ENCODE results near the gene ACAN. TPM values are rescaled to one million over a fixed set of nuclear protein-coding genes. Genes with fewer than 3 reads are reported as not detected.

ACAN gene
- total RNA-seq, 2 donors from 2014 or later, result 0.17 to 0.35 TPM

DNA sequence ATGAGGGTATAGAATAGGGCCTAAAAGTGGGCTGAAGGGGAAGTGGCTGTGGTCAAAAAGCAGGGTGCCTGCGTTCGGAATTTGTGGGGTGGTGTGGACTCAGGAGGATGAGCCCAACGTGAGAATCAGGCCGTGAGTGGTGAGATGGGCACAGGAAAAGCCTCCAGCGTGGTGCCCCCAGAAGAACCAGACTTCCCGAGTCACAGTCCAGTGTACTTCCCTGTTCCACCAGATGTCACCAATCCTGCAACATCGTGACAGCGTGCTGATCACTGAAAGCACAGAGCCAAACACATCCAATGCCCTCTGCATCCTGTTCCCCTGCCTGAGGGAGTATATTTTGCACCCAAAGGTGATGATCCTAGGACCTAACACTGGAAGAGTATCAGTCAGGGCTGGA, 20.8 kb upstream of the ACAN start:
- Histone ChIP-seq H3K36me3 (no peaks in the 10 kb centered on the region), H3K4me1 (no peaks in the 10 kb centered on the region), H3K9me3 (no peaks in the 10 kb centered on the region), H3K9ac (ENCODE audit: low read depth in 2 of 2, low read length in 2 of 2) (no peak overlapping the region), H3K27ac (no peak overlapping the region), H3K4me3 (no peak overlapping the region), H3K27me3 (no peaks in the 10 kb centered on the region)
- TF ChIP-seq, protein P1, sequence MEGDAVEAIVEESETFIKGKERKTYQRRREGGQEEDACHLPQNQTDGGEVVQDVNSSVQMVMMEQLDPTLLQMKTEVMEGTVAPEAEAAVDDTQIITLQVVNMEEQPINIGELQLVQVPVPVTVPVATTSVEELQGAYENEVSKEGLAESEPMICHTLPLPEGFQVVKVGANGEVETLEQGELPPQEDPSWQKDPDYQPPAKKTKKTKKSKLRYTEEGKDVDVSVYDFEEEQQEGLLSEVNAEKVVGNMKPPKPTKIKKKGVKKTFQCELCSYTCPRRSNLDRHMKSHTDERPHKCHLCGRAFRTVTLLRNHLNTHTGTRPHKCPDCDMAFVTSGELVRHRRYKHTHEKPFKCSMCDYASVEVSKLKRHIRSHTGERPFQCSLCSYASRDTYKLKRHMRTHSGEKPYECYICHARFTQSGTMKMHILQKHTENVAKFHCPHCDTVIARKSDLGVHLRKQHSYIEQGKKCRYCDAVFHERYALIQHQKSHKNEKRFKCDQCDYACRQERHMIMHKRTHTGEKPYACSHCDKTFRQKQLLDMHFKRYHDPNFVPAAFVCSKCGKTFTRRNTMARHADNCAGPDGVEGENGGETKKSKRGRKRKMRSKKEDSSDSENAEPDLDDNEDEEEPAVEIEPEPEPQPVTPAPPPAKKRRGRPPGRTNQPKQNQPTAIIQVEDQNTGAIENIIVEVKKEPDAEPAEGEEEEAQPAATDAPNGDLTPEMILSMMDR (IDR thresholded peaks at IDR 0.05), result no peak
- intact Hi-C loops (cut with DNase I), result no loop called here
- no peak for DNase-seq

DNA sequence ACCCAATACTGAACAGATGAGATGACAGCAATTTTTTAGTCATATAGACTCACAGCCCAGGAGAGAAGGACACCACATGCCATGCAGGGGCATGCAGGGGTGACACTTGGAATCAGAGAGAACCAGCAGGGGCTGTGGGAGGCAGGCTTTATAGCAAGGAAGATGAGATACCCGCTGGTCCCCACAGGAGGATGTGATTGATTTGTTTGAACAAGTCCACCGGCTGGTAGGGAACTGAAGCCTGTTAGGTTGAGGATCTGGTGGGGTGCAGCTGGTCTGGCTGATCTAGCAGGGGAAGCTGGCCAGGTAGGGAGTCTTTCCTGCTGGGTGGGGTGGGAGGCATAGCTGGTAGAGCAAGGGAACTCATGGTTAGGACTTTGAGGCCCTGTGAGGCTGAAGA, 18.0 kb upstream of the ACAN start:
- intact Hi-C loops (cut with DNase I), result no loop called here
- no peak for DNase-seq
- TF ChIP-seq, protein P1 (IDR thresholded peaks at IDR 0.05), result no peak

DNA sequence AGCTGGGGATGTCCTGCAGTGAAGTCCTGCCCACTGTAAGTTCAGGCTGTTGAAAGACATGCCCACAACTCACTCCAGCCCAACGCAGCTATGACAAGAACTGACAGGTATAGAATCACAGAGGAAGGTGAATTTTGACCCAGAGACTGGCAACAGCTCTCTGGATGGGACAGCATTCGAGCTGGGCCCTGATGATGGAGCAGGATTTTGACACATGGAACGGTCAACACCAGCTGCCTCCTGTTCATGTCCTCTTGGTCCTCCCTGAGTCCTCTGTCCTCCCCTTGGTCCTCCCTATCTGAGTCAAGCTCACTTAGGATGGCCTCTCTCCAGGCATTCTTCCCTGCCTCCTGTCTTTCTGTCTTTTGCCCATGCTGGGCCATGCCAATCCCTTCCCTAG, 15.2 kb upstream of the ACAN start:
- no peaks in the 10 kb centered on the region for H3K36me3 ChIP-seq
- H3K4me1 ChIP-seq, result no peaks in the 10 kb centered on the region
- no peak overlapping the region for H3K4me3 ChIP-seq
- no peaks in the 10 kb centered on the region for H3K27me3 ChIP-seq
- DNase-seq, result no peak
- H3K9ac ChIP-seq (ENCODE audit: low read depth in 2 of 2, low read length in 2 of 2), result no peak overlapping the region
- H3K27ac ChIP-seq, result no peak overlapping the region
- TF ChIP-seq, protein P1 (IDR thresholded peaks at IDR 0.05), result no peak
- intact Hi-C loops (cut with DNase I), result no loop called here
- H3K9me3 ChIP-seq, result no peaks in the 10 kb centered on the region

More for the DNA sequence above, 18.0 kb upstream of the ACAN start:
- Histone ChIP-seq H3K9ac (ENCODE audit: low read depth in 2 of 2, low read length in 2 of 2) (no peak overlapping the region), H3K4me3 (no peak overlapping the region), H3K36me3 (no peaks in the 10 kb centered on the region), H3K4me1 (no peaks in the 10 kb centered on the region), H3K27ac (no peak overlapping the region), H3K9me3 (no peaks in the 10 kb centered on the region), H3K27me3 (no peaks in the 10 kb centered on the region)

DNA sequence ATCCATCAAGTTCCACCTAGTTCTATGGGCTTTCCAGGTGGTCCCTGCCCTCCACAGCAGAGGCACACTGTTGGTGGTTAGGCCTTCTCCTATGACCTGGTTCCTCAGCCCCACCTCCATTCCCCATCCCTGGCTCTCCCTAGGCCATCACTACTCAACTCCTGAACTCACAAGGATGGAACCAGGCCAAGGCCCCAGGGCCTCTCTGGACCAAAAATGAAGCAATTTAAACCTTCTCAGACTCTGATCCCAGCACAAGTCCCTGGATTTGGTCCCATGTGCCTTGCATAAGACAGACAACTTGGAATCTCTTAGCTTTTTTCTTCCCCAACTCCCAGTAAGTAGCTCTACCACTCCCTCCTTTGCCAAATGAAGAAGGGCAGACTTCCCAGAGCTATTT, 14.4 kb upstream of the ACAN start:
- Histone ChIP-seq H3K9ac (ENCODE audit: low read depth in 2 of 2, low read length in 2 of 2) (no peak overlapping the region), H3K27me3 (no peaks in the 10 kb centered on the region), H3K36me3 (no peaks in the 10 kb centered on the region), H3K9me3 (no peaks in the 10 kb centered on the region), H3K4me3 (no peak overlapping the region), H3K4me1 (no peaks in the 10 kb centered on the region), H3K27ac (no peak overlapping the region)
- no peak for DNase-seq
- TF ChIP-seq, protein P1 (IDR thresholded peaks at IDR 0.05), result no peak
- intact Hi-C loops (cut with DNase I), result no loop called here

DNA sequence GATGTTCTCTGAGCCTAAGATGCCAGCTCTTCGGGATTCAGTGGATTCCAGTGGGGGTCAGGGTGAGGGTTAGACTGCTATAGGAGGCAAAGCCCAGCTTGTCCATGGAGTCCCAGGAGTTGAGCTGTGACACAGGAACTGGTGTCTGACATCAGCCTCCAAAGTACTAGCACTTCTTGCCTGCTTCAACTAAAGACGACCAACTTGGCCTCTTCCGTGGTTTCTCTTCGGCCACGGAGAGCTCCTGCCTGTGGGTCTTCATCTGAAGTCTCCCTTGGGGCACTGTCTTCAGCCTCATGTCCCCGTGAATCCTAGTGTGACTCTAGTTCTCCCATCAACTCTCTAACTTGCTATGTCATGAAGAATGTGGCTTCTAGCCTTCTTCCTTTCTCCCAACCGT, 12.8 kb upstream of the ACAN start:
- Histone ChIP-seq H3K9me3 (no peaks in the 10 kb centered on the region), H3K4me3 (no peak overlapping the region), H3K4me1 (no peaks in the 10 kb centered on the region), H3K36me3 (no peaks in the 10 kb centered on the region), H3K27me3 (no peaks in the 10 kb centered on the region), H3K9ac (ENCODE audit: low read depth in 2 of 2, low read length in 2 of 2) (no peak overlapping the region), H3K27ac (no peak overlapping the region)
- TF ChIP-seq, protein P1 (IDR thresholded peaks at IDR 0.05), result no peak
- no peak for DNase-seq
- intact Hi-C loops (cut with DNase I), result no loop called here

DNA sequence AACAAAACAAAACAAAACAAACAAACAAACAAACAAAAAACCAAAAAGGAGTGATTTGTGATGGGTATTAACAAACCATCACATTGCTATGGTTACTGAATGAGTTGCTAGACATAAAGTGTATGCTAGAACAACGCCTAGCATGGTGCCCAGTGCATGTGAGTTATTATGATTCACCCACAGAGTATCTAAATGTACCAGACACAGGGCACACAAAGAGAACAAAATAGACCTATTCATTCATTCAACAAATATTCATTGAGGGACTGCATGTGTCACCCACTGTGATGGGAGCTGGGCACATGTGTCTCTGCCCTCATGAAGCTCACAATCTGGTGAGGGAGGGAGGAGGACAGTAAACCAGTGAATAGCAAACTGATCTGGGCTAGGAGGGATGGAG, 11.6 kb upstream of the ACAN start:
- H3K9ac ChIP-seq (ENCODE audit: low read depth in 2 of 2, low read length in 2 of 2), result no peak overlapping the region
- no peaks in the 10 kb centered on the region for H3K4me1 ChIP-seq
- H3K36me3 ChIP-seq, result no peaks in the 10 kb centered on the region
- no peak for DNase-seq
- H3K27ac ChIP-seq, result no peak overlapping the region
- TF ChIP-seq, protein P1 (IDR thresholded peaks at IDR 0.05), result no peak
- no peaks in the 10 kb centered on the region for H3K9me3 ChIP-seq
- H3K27me3 ChIP-seq, result no peaks in the 10 kb centered on the region
- no peak overlapping the region for H3K4me3 ChIP-seq
- intact Hi-C loops (cut with DNase I), result no loop called here
